NCI-H345 (cell line): Measurements from ENCODE around the gene RGS16.
"Not testable (repeated sequence)": the region's sequence is repeated elsewhere in the genome, so short reads cannot be mapped to it uniquely, and the experiment has no call there.

Source experiments
- DNase-seq: peaks from one replicate; lab custom pipeline; 2025; lab: John Stamatoyannopoulos, UW

The RGS16 gene

GRCh38 chr1:182604175-182605164 is at the start of gene RGS16:
TSS of gene RGS16 (minus strand) at chr1:182604389. CDS start at chr1:182604259, 130 bp downstream.
- DNase-seq, result peak; percentile 96

- no peak for DNase-seq
Measured at GRCh38 chr1:182653986-182654385, 49.8 kb upstream of the RGS16 start.

- DNase-seq, result no peak
Measured at GRCh38 chr1:182652933-182653332, 48.7 kb upstream of the RGS16 start.

GRCh38 chr1:182651339-182651724 is 47.1 kb upstream of the RGS16 start:
- no peak for DNase-seq

- DNase-seq, result no peak
Measured at GRCh38 chr1:182650678-182651338, 46.6 kb upstream of the RGS16 start.

- DNase-seq, result no peak
Measured at GRCh38 chr1:182649041-182649440, 44.9 kb upstream of the RGS16 start.

GRCh38 chr1:182646739-182647138 is 42.5 kb upstream of the RGS16 start:
- no peak for DNase-seq

GRCh38 chr1:182644886-182645285 is 40.7 kb upstream of the RGS16 start:
- no peak for DNase-seq

GRCh38 chr1:182643699-182644098 is 39.5 kb upstream of the RGS16 start:
- DNase-seq, result no peak

GRCh38 chr1:182642461-182642860 is 38.3 kb upstream of the RGS16 start:
- DNase-seq, result no peak

GRCh38 chr1:182641561-182641960 is 37.4 kb upstream of the RGS16 start:
- peak; percentile 56 for DNase-seq

GRCh38 chr1:182639330-182639729 is 35.1 kb upstream of the RGS16 start:
- DNase-seq, result no peak

- no peak for DNase-seq
Measured at GRCh38 chr1:182637769-182638168, 33.6 kb upstream of the RGS16 start.

- DNase-seq, result no peak
Measured at GRCh38 chr1:182635871-182636270, 31.7 kb upstream of the RGS16 start.

GRCh38 chr1:182634306-182635072 is 30.3 kb upstream of the RGS16 start:
- peak; percentile 26 for DNase-seq

- peak; percentile 64 for DNase-seq
Measured at GRCh38 chr1:182633657-182634281, 29.6 kb upstream of the RGS16 start.

GRCh38 chr1:182633031-182633430 is 28.8 kb upstream of the RGS16 start:
- no peak for DNase-seq

GRCh38 chr1:182632441-182632857 is 28.3 kb upstream of the RGS16 start:
- not testable (repeated sequence) for DNase-seq

- no peak for DNase-seq
Measured at GRCh38 chr1:182631954-182632353, 27.8 kb upstream of the RGS16 start.

GRCh38 chr1:182631053-182631677 is 27.0 kb upstream of the RGS16 start:
- DNase-seq, result no peak

- DNase-seq, result no peak
Measured at GRCh38 chr1:182630586-182630985, 26.4 kb upstream of the RGS16 start.
